Uterus (tissue), 2 donors: Measurements from ENCODE around the gene LORICRIN.

ENCODE experiments used
- CTCF ChIP-seq, 4 experiments: fragments of 200-600 bp in 2 of 4; fragments of 450-650 bp in 2 of 4; sonication (generic) in 2 of 4; IDR thresholded peaks; one replicate each; pipeline ENCODE4 v1.5.1; 2016 to 2019; ENCODE audit warnings: antibody characterized with exemption in 4 of 4, mild to moderate bottlenecking in 2 of 4, moderate library complexity in 1 of 4
- POLR2A ChIP-seq, 2 donors: fragments of 450-650 bp; IDR thresholded peaks; one replicate each; pipeline ENCODE4 v1.6.1; 2016; ENCODE audit warnings: antibody characterized with exemption in 2 of 2, mild to moderate bottlenecking in 1 of 2, moderate library complexity in 1 of 2

GRCh38 chr1:153220606-153221303 lies 38.7 kb upstream of the LORICRIN start:
- TF ChIP-seq CTCF (IDR thresholded peaks at IDR 0.05) (no peak), POLR2A (IDR thresholded peaks at IDR 0.05) (no peak)
